Measurements from ENCODE around the gene SLC66A2. TPM values are rescaled to one million over a fixed set of nuclear protein-coding genes. Genes with fewer than 3 reads are reported as not detected.

The SLC66A2 gene
- total RNA-seq, 1 donor = 35.8 TPM

DNA sequence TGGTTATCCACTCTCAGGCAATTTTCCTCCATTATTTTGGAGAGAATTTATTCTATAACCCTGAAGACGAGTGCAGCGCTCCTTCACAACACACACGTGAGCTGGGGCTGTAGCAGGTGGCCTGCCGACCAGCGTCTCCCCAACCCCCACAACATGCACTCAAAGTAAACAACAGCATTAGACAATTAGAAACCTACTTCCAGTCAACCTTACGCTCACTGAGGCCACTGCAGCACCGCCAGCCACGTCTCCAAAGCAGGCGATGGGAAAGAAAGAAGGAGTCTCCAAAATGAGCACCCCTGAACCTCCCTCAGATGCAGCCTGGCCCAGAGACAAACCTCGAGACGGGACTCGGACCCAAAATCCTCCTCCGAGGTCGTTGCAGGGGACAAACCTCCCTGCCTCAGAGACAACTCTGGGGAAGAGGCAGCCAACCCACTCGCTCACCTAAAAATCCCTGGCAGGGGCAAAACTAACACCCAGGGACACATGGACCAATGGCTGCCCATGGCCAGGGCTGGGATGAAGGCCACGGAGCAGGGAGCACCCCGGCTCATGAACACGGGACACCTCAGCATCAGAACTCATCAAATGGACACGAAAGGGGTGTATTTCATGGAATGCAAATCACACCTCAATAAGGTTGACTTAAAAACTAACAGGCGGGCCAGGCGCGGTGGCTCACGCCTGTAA lies 2.6 kb downstream of the SLC66A2 start:
- Histone ChIP-seq H3K9me3 (ENCODE audit: low read depth, low read length) (no peaks in the 10 kb centered on the region), H3K4me2 (ENCODE audit: insufficient read depth, low read length) (no peak overlapping the region), H3K79me2 (ENCODE audit: insufficient read depth, low read length) (peaks cover 70% of the 10 kb centered on the region), H3K36me3 (ENCODE audit: insufficient read depth, low read length) (peaks cover 10% of the 10 kb centered on the region), H3K27ac (ENCODE audit: low read depth, low read length) (no peak overlapping the region), H4K20me1 (ENCODE audit: insufficient read depth, low read length) (peaks cover 50% of the 10 kb centered on the region), H3K4me3 (ENCODE audit: insufficient read depth, low read length) (no peak overlapping the region), H2AFZ (ENCODE audit: low read length) (no peak overlapping the region), H3K27me3 (ENCODE audit: insufficient read depth, low read length) (no peaks in the 10 kb centered on the region), H3K4me1 (ENCODE audit: insufficient read depth, low read length) (peaks cover 11% of the 10 kb centered on the region)
- TF ChIP-seq, protein P1, sequence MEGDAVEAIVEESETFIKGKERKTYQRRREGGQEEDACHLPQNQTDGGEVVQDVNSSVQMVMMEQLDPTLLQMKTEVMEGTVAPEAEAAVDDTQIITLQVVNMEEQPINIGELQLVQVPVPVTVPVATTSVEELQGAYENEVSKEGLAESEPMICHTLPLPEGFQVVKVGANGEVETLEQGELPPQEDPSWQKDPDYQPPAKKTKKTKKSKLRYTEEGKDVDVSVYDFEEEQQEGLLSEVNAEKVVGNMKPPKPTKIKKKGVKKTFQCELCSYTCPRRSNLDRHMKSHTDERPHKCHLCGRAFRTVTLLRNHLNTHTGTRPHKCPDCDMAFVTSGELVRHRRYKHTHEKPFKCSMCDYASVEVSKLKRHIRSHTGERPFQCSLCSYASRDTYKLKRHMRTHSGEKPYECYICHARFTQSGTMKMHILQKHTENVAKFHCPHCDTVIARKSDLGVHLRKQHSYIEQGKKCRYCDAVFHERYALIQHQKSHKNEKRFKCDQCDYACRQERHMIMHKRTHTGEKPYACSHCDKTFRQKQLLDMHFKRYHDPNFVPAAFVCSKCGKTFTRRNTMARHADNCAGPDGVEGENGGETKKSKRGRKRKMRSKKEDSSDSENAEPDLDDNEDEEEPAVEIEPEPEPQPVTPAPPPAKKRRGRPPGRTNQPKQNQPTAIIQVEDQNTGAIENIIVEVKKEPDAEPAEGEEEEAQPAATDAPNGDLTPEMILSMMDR (IDR thresholded peaks at IDR 0.05; ENCODE audit: extremely low read depth, low read depth, low read length) = no peak
- DNase-seq (ENCODE audit: insufficient read length, low spot score, missing footprints) = no peak

DNA sequence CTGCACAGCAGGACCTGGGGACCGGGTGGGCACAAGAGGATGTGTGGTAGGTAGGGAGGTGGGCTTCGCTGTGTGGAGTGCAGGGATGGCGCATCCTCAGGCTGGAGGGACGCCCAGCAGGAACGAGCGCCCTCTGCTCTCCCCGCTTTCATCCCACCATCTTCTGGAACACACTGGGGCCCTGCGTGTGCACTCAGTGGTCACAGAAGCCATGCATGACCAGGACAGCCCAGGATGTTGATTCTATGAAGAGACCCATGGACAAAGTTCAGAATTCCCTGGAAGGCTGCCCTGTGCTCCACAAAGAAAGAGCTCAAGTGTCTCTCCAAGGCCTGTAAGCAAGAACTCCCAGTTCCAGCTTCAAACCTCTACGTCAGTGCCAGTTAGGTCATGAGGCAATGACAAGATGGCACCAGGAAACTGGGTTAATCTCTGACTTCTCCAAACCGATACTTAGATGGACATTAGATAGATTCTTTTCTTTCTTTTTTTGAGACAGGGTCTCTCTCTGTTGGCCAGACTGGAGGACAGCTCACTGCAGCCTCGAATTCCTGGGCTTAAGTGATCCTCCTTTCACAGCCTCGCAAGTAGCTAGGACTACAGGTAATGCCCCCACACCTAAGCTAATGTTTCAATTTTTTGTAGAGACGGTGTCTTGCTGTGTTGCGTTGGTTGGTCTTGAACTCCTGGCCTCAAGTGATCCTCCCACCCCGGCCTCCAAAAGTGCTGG lies 3.4 kb downstream of the SLC66A2 start:
- Histone ChIP-seq H3K27me3 (ENCODE audit: insufficient read depth, low read length) (no peaks in the 10 kb centered on the region), H3K36me3 (ENCODE audit: insufficient read depth, low read length) (peaks cover 11% of the 10 kb centered on the region), H3K79me2 (ENCODE audit: insufficient read depth, low read length) (peaks cover 78% of the 10 kb centered on the region), H3K4me1 (ENCODE audit: insufficient read depth, low read length) (peaks cover 11% of the 10 kb centered on the region), H3K4me3 (ENCODE audit: insufficient read depth, low read length) (no peak overlapping the region), H3K9me3 (ENCODE audit: low read depth, low read length) (no peaks in the 10 kb centered on the region), H2AFZ (ENCODE audit: low read length) (no peak overlapping the region), H3K27ac (ENCODE audit: low read depth, low read length) (no peak overlapping the region), H3K4me2 (ENCODE audit: insufficient read depth, low read length) (no peak overlapping the region), H4K20me1 (ENCODE audit: insufficient read depth, low read length) (peaks cover 56% of the 10 kb centered on the region)
- no peak for DNase-seq (ENCODE audit: insufficient read length, low spot score, missing footprints)
- TF ChIP-seq, protein P1 (IDR thresholded peaks at IDR 0.05; ENCODE audit: extremely low read depth, low read depth, low read length) = no peak

DNA sequence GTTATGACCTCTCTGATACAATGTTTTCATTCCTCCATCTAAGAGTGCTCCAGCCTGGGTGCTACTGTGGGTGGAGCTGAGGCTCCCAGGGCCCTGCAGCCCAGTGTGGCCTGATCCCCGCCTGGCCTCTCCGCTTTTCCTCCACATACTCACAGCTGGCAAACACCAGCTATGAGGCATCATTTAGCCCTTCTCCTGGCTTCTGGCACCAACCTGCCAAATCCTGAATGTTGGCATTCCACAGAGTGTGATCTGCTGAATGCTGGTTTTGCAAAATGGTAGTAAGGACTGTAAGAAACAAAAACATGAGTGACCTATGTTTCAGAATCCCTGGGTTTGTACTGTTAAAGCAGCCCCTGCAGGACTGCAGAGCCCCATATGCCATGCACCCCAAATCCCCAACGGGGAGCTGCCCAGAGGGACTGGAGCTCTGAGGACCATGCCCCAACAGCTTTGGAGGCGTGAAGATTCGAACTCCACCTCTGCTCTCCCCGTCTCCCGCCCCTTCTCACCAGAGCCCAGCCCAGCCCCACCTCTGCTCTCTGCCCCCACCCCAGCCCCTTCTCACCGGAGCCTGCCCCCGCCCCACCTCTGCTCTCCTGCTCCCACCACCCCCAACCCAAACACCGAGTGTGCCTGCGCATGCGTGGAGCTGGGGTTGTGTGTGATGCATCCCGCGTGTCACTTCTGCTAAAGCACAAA lies 4.2 kb downstream of the SLC66A2 start:
- Histone ChIP-seq H3K4me1 (ENCODE audit: insufficient read depth, low read length) (peaks cover 11% of the 10 kb centered on the region), H3K27ac (ENCODE audit: low read depth, low read length) (no peak overlapping the region), H3K9me3 (ENCODE audit: low read depth, low read length) (no peaks in the 10 kb centered on the region), H3K36me3 (ENCODE audit: insufficient read depth, low read length) (peaks cover 19% of the 10 kb centered on the region), H4K20me1 (ENCODE audit: insufficient read depth, low read length) (peaks cover 61% of the 10 kb centered on the region), H3K4me2 (ENCODE audit: insufficient read depth, low read length) (no peak overlapping the region), H3K27me3 (ENCODE audit: insufficient read depth, low read length) (no peaks in the 10 kb centered on the region), H3K4me3 (ENCODE audit: insufficient read depth, low read length) (no peak overlapping the region), H2AFZ (ENCODE audit: low read length) (no peak overlapping the region), H3K79me2 (ENCODE audit: insufficient read depth, low read length) (peaks cover 86% of the 10 kb centered on the region)
- TF ChIP-seq, protein P1 (IDR thresholded peaks at IDR 0.05; ENCODE audit: extremely low read depth, low read depth, low read length) = no peak
- peak; percentile 91 for DNase-seq (ENCODE audit: insufficient read length, low spot score, missing footprints)

All from osteoblast (primary cell).